Measurements from ENCODE around the gene SPATS1.

The SPATS1 gene

DNA sequence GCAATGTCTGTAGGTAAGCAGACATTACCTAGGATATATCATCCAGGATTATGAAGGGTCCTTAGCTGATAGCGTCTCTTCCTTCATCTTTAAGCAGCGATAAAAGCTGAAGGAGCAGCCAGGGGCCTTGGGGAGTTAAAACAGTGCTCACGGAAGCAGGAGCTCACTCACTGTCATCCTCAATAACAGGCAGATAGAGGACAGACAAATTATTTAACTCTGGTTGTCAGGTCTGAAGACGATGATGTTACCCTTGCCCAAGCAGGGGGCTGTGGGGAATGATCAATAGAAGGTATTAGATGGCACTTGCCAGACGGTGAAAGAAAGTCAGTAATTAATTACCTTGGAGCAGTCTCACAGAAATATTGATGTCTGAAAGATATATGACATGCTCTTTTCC is 12.6 kb upstream of the SPATS1 start:
- no peak overlapping the region for H3K4me3 ChIP-seq (ENCODE audit: low read depth, low read length, poor library complexity, severe bottlenecking)
- H3K9me2 ChIP-seq (ENCODE audit: low read depth, low read length): no peaks in the 10 kb centered on the region
- H3K36me3 ChIP-seq (ENCODE audit: insufficient read depth, low read length): no peaks in the 10 kb centered on the region
- no peaks in the 10 kb centered on the region for H3K9me3 ChIP-seq (ENCODE audit: low read length)
- H3F3A ChIP-seq (ENCODE audit: insufficient read depth, low read length): no peaks in the 10 kb centered on the region
- no peak overlapping the region for H3K27ac ChIP-seq (ENCODE audit: low read depth, low read length, poor library complexity, severe bottlenecking)
- H4K20me1 ChIP-seq (ENCODE audit: insufficient read depth, low read length): no peaks in the 10 kb centered on the region
- H3K27me3 ChIP-seq (ENCODE audit: insufficient read depth, low read length): peaks cover 5% of the 10 kb centered on the region; the same call in 1 of the 2 replicates
- no peak overlapping the region for H3K4me2 ChIP-seq (ENCODE audit: low read length)
- H3K79me2 ChIP-seq (ENCODE audit: insufficient read depth, low read length): no peaks in the 10 kb centered on the region
- H3K4me1 ChIP-seq (ENCODE audit: insufficient read depth, low read length, severe bottlenecking): no peaks in the 10 kb centered on the region
- TF ChIP-seq, protein P1, sequence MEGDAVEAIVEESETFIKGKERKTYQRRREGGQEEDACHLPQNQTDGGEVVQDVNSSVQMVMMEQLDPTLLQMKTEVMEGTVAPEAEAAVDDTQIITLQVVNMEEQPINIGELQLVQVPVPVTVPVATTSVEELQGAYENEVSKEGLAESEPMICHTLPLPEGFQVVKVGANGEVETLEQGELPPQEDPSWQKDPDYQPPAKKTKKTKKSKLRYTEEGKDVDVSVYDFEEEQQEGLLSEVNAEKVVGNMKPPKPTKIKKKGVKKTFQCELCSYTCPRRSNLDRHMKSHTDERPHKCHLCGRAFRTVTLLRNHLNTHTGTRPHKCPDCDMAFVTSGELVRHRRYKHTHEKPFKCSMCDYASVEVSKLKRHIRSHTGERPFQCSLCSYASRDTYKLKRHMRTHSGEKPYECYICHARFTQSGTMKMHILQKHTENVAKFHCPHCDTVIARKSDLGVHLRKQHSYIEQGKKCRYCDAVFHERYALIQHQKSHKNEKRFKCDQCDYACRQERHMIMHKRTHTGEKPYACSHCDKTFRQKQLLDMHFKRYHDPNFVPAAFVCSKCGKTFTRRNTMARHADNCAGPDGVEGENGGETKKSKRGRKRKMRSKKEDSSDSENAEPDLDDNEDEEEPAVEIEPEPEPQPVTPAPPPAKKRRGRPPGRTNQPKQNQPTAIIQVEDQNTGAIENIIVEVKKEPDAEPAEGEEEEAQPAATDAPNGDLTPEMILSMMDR (IDR thresholded peaks at IDR 0.05; ENCODE audit: low read length): no peak
- TF ChIP-seq EZH2 (IDR thresholded peaks at IDR 0.05; ENCODE audit: borderline replicate concordance, low read length): no peak
- no peak overlapping the region for H3K9ac ChIP-seq (ENCODE audit: low read length)
- no peak overlapping the region for H2AFZ ChIP-seq (ENCODE audit: low read length)

DNA sequence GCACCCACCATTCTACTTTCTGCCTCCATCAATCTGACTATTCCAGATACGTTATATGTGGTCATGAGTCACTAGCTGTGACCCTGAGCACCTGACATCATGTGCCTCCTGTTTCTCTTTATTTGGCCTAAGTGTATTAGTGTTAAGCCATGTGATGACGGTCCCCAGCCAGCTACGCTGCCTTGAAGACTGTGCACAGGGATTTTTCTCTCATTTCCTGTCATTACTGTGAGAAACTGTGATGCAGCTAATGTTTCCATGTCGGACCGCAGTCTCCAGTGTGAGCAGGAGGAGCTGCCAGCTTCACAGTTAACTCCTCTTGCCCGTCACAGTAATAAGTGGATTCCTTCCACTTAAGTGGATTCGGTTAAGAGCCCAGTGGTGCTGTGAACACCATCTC is 9.9 kb upstream of the SPATS1 start:
- Histone ChIP-seq H4K20me1 (ENCODE audit: insufficient read depth, low read length) (no peaks in the 10 kb centered on the region), H3K4me3 (ENCODE audit: low read depth, low read length, poor library complexity, severe bottlenecking) (no peak overlapping the region), H3K4me2 (ENCODE audit: low read length) (no peak overlapping the region), H3K4me1 (ENCODE audit: insufficient read depth, low read length, severe bottlenecking) (no peaks in the 10 kb centered on the region), H3K27me3 (ENCODE audit: insufficient read depth, low read length) (peaks cover 5% of the 10 kb centered on the region; the same call in 1 of the 2 replicates), H3K27ac (ENCODE audit: low read depth, low read length, poor library complexity, severe bottlenecking) (no peak overlapping the region), H3K79me2 (ENCODE audit: insufficient read depth, low read length) (no peaks in the 10 kb centered on the region), H3F3A (ENCODE audit: insufficient read depth, low read length) (no peaks in the 10 kb centered on the region), H3K9me3 (ENCODE audit: low read length) (no peaks in the 10 kb centered on the region), H2AFZ (ENCODE audit: low read length) (no peak overlapping the region), H3K9ac (ENCODE audit: low read length) (no peak overlapping the region), H3K36me3 (ENCODE audit: insufficient read depth, low read length) (no peaks in the 10 kb centered on the region), H3K9me2 (ENCODE audit: low read depth, low read length) (no peaks in the 10 kb centered on the region)
- TF ChIP-seq, protein P1 (IDR thresholded peaks at IDR 0.05; ENCODE audit: low read length): no peak
- TF ChIP-seq EZH2 (IDR thresholded peaks at IDR 0.05; ENCODE audit: borderline replicate concordance, low read length): no peak

DNA sequence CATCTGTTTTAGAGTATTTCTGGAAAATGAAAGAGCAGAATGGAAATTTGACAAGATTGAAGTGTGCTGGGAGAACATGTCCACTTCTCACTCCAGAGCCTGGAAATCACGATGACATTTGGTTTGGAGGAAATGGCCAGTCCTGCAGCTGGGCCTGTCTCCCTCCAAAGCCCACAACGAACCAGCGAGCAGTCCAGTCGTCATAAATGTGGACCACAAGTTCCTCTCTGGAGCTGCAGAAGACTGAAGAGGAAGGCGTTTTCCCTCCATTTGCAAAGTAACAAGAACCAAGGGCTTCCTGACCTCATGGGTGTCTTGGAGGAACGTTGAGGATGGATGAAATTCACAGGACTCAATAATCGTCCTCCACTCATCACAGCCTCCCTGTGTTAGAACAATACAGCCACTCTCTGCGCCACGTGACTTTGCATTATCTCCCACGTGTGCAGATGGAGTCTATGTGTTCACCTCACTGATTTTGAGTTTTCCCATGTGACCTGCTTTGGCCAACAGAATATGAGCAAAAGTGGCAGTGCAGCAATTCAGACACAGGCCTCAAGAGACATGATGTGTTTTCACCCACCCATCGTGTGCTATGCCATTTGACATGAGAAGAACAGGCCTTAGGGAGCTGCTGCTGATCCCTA is 9.1 kb upstream of the SPATS1 start:
- Histone ChIP-seq H3K4me1 (ENCODE audit: insufficient read depth, low read length, severe bottlenecking) (no peaks in the 10 kb centered on the region), H4K20me1 (ENCODE audit: insufficient read depth, low read length) (no peaks in the 10 kb centered on the region), H3K9me3 (ENCODE audit: low read length) (no peaks in the 10 kb centered on the region), H3K4me2 (ENCODE audit: low read length) (no peak overlapping the region), H3K9ac (ENCODE audit: low read length) (no peak overlapping the region), H3K79me2 (ENCODE audit: insufficient read depth, low read length) (no peaks in the 10 kb centered on the region), H3F3A (ENCODE audit: insufficient read depth, low read length) (no peaks in the 10 kb centered on the region), H3K4me3 (ENCODE audit: low read depth, low read length, poor library complexity, severe bottlenecking) (no peak overlapping the region), H3K27me3 (ENCODE audit: insufficient read depth, low read length) (peaks cover 5% of the 10 kb centered on the region; the same call in 1 of the 2 replicates), H2AFZ (ENCODE audit: low read length) (no peak overlapping the region), H3K27ac (ENCODE audit: low read depth, low read length, poor library complexity, severe bottlenecking) (no peak overlapping the region), H3K9me2 (ENCODE audit: low read depth, low read length) (no peaks in the 10 kb centered on the region), H3K36me3 (ENCODE audit: insufficient read depth, low read length) (no peaks in the 10 kb centered on the region)
- TF ChIP-seq, protein P1 (IDR thresholded peaks at IDR 0.05; ENCODE audit: low read length): no peak
- TF ChIP-seq EZH2 (IDR thresholded peaks at IDR 0.05; ENCODE audit: borderline replicate concordance, low read length): no peak
